Activated T-cell treated with anti-CD3 and anti-CD28 coated beads for 24 hours (primary cell): Measurements from ENCODE around the gene YAP1.
"Not testable (repeated sequence)": the region's sequence is repeated elsewhere in the genome, so short reads cannot be mapped to it uniquely, and the experiment has no call there.

Experiments
- DNase-seq: peaks from one replicate; pipeline ENCODE4 v3.0.0-alpha.2; 2020; ENCODE audit warnings: low read depth

Gene YAP1

DNA sequence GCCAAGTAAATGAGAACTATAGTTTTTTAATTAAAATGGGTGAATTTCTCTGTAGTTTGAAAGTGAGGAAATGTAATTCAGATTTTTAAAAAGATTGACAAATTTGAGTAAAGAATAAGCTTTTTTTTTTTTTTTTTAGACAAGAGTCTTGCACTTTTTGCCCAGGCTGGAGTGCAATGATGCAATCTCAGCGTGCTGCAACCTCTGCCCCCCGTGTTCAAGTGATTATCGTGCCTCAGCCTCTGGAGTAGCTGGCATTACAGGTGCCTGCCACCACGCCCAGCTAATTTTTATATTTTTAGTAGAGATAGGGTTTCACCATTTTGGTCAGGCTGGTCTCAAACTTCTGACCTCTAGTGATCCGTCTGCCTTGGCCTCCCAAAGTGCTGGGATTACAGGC lies 90.1 kb downstream of the YAP1 start:
- not testable (repeated sequence) for DNase-seq

DNA sequence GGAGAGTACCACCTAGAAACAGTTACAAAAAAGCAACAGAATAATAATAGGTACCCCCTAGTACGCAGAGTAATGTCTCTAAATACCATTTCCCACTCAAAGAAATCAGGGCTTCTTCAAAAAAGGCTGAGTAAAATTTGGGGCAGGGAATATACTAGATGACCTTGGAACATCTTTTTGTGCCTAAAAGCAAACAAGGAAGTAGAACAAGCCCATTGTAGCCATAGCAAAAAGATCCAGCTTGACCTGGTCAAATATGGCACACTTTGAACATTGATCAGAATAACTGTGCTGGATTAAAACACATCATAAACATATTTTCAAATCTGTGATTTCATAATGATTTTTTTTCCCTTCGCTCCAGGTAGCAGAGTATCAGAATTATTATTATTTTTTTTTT lies 91.5 kb downstream of the YAP1 start:
- no peak for DNase-seq

- no peak for DNase-seq
These were observed 92.7 kb downstream of the YAP1 start for GRCh38 chr11:102202972-102203371.

DNA sequence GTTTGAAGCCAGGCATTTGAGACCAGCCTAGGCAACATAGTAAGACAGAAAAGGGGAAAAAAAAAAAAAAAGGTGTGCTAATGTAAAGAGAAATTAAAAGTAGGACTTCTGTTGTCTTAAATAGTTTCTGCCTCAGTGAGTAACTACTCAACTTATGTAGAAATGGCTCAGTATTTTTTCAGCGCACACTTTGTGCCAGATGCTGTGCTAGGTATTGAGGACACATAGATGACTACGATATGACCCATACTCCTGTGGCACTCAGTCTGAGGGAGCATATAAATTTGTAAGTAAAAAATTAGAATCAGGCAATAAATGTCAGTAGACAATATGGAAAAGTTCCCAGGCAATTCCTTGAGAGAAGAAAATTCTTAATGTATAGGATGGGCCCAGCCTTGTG lies 93.9 kb downstream of the YAP1 start:
- DNase-seq: no peak

- DNase-seq: no peak
These were observed 95.6 kb downstream of the YAP1 start for GRCh38 chr11:102205805-102206204.

- no peak for DNase-seq
These were observed 98.6 kb downstream of the YAP1 start for GRCh38 chr11:102208835-102209234.

- DNase-seq: no peak
These were observed 104.4 kb downstream of the YAP1 start for GRCh38 chr11:102214623-102215022.

DNA sequence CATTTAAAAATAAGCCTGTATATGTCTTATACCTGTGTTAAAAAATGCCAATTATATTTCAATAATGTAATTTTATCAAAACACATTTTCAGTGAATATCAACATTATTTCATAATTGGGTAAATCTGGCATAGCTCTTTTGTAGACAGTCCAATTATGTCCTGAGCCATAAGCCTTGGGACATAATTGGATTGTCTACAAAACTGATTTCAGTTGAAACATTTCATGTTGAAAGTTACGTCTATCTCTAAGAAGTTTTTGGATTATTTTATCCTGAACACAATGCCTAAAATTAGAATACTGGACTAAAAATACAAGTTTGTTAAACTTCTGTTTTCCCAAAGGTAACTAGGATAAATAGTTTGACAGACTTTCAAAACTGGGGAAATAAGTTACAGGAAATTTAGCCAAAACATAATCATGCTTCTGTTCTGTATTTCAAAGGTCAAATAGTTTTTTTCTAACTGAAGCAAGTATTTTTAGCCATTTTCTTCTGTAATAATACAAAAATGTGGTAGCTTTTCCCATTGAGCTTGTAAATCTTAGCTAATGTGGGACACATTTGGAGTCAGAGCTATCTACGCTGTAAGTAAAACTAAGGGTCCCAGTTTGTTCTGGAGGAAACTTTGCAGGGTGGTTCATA lies 106.3 kb downstream of the YAP1 start:
- no peak for DNase-seq

DNA sequence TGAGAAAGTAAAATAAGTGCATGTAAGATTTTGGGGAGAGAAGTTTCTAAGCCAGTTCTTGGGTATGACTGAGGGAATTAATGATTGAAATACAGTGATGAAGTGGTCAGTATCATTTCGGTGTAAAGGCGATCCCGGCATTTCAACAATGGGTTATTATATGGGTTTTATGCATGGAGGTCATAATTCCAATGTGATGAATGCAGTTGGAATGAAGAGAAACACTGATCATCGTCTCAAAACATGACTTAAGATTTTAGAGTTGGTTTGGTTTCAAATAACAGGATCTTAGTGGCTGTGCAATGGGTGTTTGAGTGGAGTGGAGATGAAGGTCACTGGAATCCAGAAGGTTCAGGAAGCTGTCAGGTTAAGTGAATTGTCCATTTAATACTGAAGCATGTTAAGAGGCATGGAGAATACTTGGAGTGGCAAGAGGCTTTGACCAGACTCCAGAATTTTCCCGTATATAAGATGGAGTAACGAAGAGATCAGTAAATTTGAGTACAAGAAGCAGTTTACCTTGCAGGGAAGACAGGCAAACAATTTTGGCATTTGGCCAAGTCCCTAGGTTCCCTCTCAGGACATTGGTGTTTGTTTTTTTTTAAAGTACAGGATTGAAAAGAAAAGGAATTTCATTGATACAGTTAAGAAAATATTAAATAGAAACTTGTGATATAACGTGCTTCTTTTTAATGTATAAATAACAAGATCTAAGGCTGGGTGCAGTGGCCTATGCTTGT lies 110.7 kb downstream of the YAP1 start:
- DNase-seq: no peak

DNA sequence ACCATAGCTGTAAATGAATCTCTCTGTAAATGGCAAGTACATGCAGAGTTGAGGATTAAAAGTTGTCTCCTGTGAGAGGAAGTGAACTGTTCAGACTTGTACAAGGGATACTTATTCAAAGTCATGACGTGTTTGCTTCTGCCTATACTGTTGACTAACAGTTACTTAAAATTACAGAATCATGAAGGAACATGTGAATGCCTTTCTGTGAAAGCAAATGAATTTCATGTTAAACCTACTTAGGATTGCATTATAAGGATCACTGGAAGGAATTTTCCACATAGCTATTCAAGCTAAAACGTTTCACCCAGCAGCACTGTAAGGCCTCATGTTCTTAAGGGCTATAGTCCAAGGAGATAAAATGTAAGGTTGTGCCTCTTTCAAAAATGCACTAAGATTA lies 113.6 kb downstream of the YAP1 start:
- no peak for DNase-seq

GRCh38 chr11:102225689-102226568 lies 115.7 kb downstream of the YAP1 start:
- no peak for DNase-seq

- no peak for DNase-seq
These were observed 116.6 kb downstream of the YAP1 start for GRCh38 chr11:102226702-102227490.

DNA sequence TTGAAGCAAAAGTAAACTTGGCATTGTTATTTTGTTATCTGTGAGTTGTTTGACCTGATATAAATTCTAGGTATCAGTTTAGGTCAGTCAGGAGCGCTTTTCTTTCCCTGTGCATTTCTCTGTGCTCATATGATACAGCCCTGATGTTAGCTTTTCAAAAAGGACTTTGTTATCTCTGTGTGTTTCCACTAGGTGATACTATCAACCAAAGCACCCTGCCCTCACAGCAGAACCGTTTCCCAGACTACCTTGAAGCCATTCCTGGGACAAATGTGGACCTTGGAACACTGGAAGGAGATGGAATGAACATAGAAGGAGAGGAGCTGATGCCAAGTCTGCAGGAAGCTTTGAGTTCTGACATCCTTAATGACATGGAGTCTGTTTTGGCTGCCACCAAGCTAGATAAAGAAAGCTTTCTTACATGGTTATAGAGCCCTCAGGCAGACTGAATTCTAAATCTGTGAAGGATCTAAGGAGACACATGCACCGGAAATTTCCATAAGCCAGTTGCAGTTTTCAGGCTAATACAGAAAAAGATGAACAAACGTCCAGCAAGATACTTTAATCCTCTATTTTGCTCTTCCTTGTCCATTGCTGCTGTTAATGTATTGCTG lies 119.4 kb downstream of the YAP1 start:
- DNase-seq: no peak

GRCh38 chr11:102230186-102230585 lies 119.9 kb downstream of the YAP1 start:
- DNase-seq: no peak

GRCh38 chr11:102230911-102231310 lies 120.7 kb downstream of the YAP1 start:
- no peak for DNase-seq

DNA sequence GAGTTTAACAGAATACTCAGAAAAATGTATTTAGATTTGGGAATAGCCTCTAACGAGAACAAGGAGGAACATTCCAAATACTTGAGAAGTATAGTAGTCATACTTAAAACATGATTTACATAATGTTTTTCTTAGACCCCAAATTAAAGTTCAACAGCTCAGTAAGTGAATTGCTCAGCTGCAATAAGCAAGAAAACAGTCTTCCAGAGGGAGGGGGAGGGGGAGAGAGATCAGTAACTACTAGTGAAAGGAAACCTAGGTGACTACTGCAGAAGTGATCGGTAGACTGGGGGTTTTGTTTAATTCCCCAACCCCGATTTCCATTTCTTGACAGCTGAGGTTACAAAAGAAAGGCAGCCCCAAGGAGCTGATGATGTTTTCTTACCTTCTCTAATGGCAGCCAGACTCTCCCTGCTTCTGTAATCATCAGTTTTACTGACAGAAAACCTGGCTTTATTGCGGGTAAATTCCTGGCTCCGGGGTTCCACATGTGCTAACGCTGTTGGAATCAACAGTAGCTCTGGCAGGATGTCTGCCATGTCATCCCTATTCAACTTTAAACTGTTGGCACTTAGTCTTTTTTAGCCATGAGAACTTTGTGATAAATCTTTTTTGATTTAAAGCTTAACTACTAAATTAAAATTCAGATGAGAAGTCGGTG lies 124.7 kb downstream of the YAP1 start:
- no peak for DNase-seq

DNA sequence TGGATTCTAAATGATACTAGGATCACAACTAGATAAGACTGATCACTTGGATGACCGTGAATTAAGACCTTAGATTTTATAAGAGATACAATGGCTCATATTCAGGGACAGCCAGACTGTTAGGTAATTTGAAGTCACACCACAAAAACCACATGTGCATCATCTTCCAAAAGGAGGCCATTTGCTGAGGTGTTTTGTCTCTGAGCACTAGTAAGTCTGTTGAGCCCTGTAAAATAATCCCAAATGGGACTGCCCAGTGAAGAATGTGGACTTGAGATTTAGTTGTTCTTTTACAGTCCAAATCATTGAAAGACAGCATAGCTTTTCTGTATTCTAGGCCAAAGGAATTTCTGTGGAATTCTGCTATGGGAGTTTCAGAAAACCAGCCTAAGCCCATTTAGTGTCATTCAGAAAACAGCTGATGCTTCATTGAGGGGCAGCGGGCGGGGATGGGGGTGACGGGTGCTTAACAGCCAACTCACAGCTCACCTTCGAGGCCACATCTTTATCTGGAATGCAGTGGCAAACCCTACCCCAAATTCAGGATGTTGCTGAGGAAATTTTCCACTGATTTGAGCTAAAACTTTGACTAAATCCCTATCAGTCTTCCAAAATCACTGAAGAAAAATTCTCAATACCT lies 127.0 kb downstream of the YAP1 start:
- DNase-seq: no peak

- no peak for DNase-seq
These were observed 128.2 kb downstream of the YAP1 start for GRCh38 chr11:102238391-102238821.

GRCh38 chr11:102239448-102239847 lies 129.2 kb downstream of the YAP1 start:
- no peak for DNase-seq

- DNase-seq: no peak
These were observed 129.7 kb downstream of the YAP1 start for GRCh38 chr11:102239911-102240310.

DNA sequence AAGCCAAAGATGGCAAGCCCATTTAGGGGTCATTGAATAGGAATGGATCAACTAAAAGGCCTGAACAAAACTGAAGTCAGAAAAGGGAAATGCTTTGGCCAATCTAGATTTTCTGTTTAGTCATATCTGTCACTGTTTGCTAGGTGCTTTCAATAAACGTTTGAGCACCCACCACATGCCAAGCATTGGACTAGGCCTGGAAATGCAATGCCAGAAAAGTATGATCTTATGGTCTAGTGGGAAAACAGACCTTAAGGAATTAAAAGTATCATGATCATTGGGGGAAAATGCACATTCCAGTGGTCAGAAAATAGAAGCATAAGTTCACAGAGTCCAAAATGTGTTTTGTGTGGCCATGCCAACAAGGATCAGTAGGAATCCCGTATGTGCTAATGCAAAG lies 130.3 kb downstream of the YAP1 start:
- DNase-seq: no peak
